OCI-LY7 (cell line): ENCODE data around the gene CCDC38. TPM values are rescaled to one million over a fixed set of nuclear protein-coding genes. Genes with fewer than 3 reads are reported as not detected.

ENCODE experiments used
- BruUV-seq: library from RNA; stranded (reverse); fragments of 400-500 nt; replicated peaks from 2 replicates; lab custom pipeline; 2021; lab: Mats Ljungman, UMichigan
- CTCF ChIA-PET: fragments of 300-600 bp; sonication (Branson Sonifier 250); formaldehyde crosslinking; loops from one replicate; lab custom pipeline; 2022; ENCODE audit warnings: antibody characterized with exemption; ENCODE audit not compliant: unreplicated experiment; lab: Charles Lee
- POLR2A ChIA-PET: fragments of 300-600 bp; sonication (Branson Sonifier 250); formaldehyde crosslinking; loops from one replicate; lab custom pipeline; 2022; ENCODE audit warnings: antibody characterized with exemption; lab: Charles Lee
- DNase-seq: peaks from one replicate; pipeline ENCODE4 v3.0.0-alpha.2; 2015; ENCODE audit warnings: low spot score
- H2AFZ ChIP-seq: fragments of 200-600 bp; sonication (generic), shearing (Covaris generic); 2 replicates; pipeline ENCODE4 v1.6.1; 2014; ENCODE audit warnings: mild to moderate bottlenecking, antibody characterized with exemption, low read length, moderate library complexity
- H3K27ac ChIP-seq: fragments of 200-600 bp; sonication (generic); 2 replicates; pipeline ENCODE4 v1.5.1; 2014; ENCODE audit warnings: mixed run types, low read depth, mild to moderate bottlenecking, moderate library complexity, low read length, inconsistent platforms; ENCODE audit not compliant: poor library complexity, severe bottlenecking
- H3K36me3 ChIP-seq: fragments of 200-600 bp; sonication (generic); 2 replicates; pipeline ENCODE4 v1.6.1; 2014; ENCODE audit warnings: mild to moderate bottlenecking, antibody characterized with exemption, low read length, moderate library complexity, mixed read lengths; ENCODE audit not compliant: insufficient read depth
- H3K4me1 ChIP-seq: fragments of 200-600 bp; sonication (generic); 2 replicates; pipeline ENCODE4 v1.5.1; 2014; ENCODE audit warnings: mild to moderate bottlenecking, low read length; ENCODE audit not compliant: insufficient read depth, poor library complexity, severe bottlenecking
- H3K4me2 ChIP-seq: fragments of 200-600 bp; sonication (generic); 2 replicates; pipeline ENCODE4 v1.6.1; 2014; ENCODE audit warnings: mild to moderate bottlenecking, low read length
- H3K4me3 ChIP-seq: fragments of 200-600 bp; sonication (generic); 2 replicates; pipeline ENCODE4 v1.5.1; 2014; ENCODE audit warnings: mild to moderate bottlenecking, low read depth, low read length; ENCODE audit not compliant: poor library complexity, severe bottlenecking
- H3K79me2 ChIP-seq: fragments of 200-600 bp; sonication (generic); 2 replicates; pipeline ENCODE4 v1.6.1; 2016; ENCODE audit warnings: low read depth, mild to moderate bottlenecking, low read length, moderate library complexity, mixed read lengths; ENCODE audit not compliant: insufficient read depth
- H3K9me2 ChIP-seq: fragments of 200-600 bp; sonication (generic); 2 replicates; pipeline ENCODE4 v1.6.1; 2016; ENCODE audit warnings: mild to moderate bottlenecking, low read length, mixed read lengths; ENCODE audit not compliant: insufficient read depth
- H3K9me3 ChIP-seq: fragments of 200-600 bp; sonication (generic); 2 replicates; pipeline ENCODE4 v1.6.1; 2014; ENCODE audit warnings: mild to moderate bottlenecking, mixed run types, low read length, mixed read lengths
- H4K20me1 ChIP-seq: fragments of 200-600 bp; sonication (generic); 2 replicates; pipeline ENCODE4 v1.6.1; 2014; ENCODE audit warnings: mild to moderate bottlenecking, antibody characterized with exemption, low read length, moderate library complexity, mixed read lengths; ENCODE audit not compliant: insufficient read depth
- EZH2phosphoT487 ChIP-seq: fragments of 200-600 bp; sonication (generic); IDR thresholded peaks from 2 replicates; pipeline ENCODE4 v1.6.1; 2018; ENCODE audit warnings: low read depth, borderline replicate concordance, mild to moderate bottlenecking, mixed run types, antibody characterized with exemption, low read length, moderate library complexity, mixed read lengths
- intact Hi-C: fragments of 100-400 bp; cut with micrococcal nuclease; formaldehyde crosslinking; loops from one replicate; pipeline ENCODE4 v1.10.0; 2022; ENCODE audit not compliant: unreplicated experiment
- total RNA-seq, 2 experiments: library from RNA; depleted of rRNA in 1 of 2; stranded (reverse); fragments of >200 nt in 1 of 2; shearing (Covaris generic) in 1 of 2; gene quantifications; 2 replicates each; pipeline ENCODE4 v1.2.3, GENCODE V29; 2014 to 2022
- TF ChIP-seq, protein P1 (sequence below): fragments of 200-600 bp; sonication (generic); conservative IDR thresholded peaks from 2 replicates; pipeline ENCODE4 v1.5.1; 2014; ENCODE audit warnings: mild to moderate bottlenecking, antibody characterized with exemption, low read length, moderate library complexity, mixed read lengths

CCDC38 gene
- total RNA-seq, 2 experiments from 2014 or later = 0.16 to 0.99 TPM

DNA sequence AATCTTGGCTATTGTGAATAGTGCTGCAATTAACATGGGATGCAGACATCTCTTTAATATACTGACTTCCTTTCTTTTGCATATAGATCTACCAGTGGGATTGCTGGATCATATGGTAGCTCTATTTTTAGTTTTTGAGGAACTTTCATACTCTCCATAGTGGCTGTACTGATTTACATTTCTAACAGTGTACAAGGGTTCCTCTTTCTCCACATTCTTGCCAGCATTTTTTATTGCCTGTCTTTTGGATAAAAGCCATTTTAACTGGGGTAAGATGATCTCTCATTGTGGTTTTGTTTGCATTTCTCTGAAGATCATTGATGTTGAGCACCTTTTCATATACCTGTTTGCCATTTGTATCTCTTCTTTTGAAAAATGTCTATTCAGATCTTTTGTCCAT, 9.1 kb upstream of the CCDC38 start:
- ChIA-PET POLR2A (interaction anchor here (2.8 kb wide), 1 partner anchor 9 kb away, joined by 25 read pairs; the partner anchor contains the start of genes AMDHD1 and CCDC38), CTCF (no interaction called here)
- H2AFZ ChIP-seq = no peak overlapping the region
- no peaks in the 10 kb centered on the region for H3K4me1 ChIP-seq
- no peak overlapping the region for H3K4me2 ChIP-seq
- TF ChIP-seq EZH2phosphoT487 = no peak
- TF ChIP-seq, protein P1, sequence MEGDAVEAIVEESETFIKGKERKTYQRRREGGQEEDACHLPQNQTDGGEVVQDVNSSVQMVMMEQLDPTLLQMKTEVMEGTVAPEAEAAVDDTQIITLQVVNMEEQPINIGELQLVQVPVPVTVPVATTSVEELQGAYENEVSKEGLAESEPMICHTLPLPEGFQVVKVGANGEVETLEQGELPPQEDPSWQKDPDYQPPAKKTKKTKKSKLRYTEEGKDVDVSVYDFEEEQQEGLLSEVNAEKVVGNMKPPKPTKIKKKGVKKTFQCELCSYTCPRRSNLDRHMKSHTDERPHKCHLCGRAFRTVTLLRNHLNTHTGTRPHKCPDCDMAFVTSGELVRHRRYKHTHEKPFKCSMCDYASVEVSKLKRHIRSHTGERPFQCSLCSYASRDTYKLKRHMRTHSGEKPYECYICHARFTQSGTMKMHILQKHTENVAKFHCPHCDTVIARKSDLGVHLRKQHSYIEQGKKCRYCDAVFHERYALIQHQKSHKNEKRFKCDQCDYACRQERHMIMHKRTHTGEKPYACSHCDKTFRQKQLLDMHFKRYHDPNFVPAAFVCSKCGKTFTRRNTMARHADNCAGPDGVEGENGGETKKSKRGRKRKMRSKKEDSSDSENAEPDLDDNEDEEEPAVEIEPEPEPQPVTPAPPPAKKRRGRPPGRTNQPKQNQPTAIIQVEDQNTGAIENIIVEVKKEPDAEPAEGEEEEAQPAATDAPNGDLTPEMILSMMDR = no peak
- H3K27ac ChIP-seq = no peak overlapping the region
- H3K36me3 ChIP-seq = no peaks in the 10 kb centered on the region
- H3K4me3 ChIP-seq = no peak overlapping the region
- no peaks in the 10 kb centered on the region for H4K20me1 ChIP-seq
- H3K9me2 ChIP-seq = no peaks in the 10 kb centered on the region
- no TSS peak for BruUV-seq
- DNase-seq = no peak
- H3K9me3 ChIP-seq = no peaks in the 10 kb centered on the region
- H3K79me2 ChIP-seq = no peaks in the 10 kb centered on the region
- intact Hi-C loops = no loop called here

DNA sequence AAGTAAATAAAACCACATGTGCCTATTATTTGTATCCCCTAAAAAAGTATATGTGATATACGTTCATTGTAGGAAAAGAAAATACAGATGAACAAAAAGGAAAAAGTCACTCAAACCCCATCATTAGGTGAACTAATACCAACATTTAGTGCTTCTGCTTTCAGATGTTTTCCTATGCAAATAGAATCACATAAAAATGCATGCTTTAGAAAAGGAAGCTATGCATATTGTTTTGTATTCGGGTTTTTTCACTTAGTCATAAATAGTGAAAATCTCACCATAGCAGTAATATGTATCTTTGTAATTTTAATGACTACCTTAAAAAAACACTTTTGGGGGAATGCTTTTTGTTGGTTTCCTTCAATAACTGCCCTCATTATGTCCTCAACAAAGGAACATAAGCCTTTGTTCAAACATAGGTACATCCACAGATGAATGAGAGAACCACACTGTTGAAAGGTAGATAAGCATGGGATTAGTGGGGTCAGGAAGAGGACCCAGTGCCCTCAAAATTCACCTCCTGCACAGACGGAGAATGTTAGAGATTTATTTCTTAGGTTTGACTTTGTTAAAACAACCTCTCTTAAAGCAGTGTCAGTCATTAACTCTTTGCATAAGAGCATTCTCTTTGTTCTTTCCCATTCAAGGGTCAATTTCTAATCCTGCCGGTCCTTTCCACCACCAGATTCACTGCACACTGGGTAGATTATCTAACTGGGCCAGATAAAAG, 7.2 kb upstream of the CCDC38 start:
- Histone ChIP-seq H3K79me2 (no peaks in the 10 kb centered on the region), H3K9me3 (no peaks in the 10 kb centered on the region), H4K20me1 (no peaks in the 10 kb centered on the region), H3K4me3 (no peak overlapping the region), H3K4me1 (no peaks in the 10 kb centered on the region), H3K27ac (no peak overlapping the region), H2AFZ (no peak overlapping the region), H3K4me2 (no peak overlapping the region), H3K36me3 (no peaks in the 10 kb centered on the region), H3K9me2 (no peaks in the 10 kb centered on the region)
- TF ChIP-seq, protein P1 = no peak
- TF ChIP-seq EZH2phosphoT487 = no peak
- ChIA-PET POLR2A (no interaction called here), CTCF (no interaction called here)
- BruUV-seq = no TSS peak
- intact Hi-C loops = no loop called here
- DNase-seq = no peak

DNA sequence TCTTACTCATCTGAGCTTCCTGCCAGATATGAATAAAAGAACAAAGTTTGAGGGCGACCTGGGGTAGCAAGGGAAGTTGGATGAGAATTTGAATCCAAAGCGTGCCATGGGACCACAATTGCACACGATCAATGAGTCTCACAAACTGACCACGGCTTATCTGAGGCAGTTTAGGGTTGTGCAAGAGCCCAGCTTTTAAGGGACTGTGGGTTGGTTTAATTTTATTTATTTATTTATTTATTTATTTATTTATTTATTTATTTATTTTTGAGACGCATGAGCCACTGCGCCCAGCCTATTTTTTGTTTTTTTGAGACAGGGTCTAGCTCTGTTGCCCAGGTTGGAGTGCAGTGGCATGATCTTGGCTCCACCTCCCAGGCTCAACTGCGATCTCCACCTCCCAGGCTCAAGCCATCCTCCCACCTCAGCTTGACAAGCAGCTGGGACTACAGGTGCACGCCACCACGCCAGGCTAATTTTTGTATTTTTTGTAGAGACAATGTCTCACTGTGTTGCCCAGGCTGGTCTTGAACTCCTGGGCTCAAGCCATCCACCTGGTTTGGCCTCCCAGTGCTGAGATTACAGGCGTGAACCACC, 1.8 kb upstream of the CCDC38 start:
- H2AFZ ChIP-seq = peak overlapping the region; percentile 94
- H3K36me3 ChIP-seq = no peaks in the 10 kb centered on the region
- H4K20me1 ChIP-seq = no peaks in the 10 kb centered on the region
- POLR2A ChIA-PET = interaction anchor here (0.7 to 4.2 kb wide), 8 partner anchors 8 to 267 kb away, joined by 3 to 25 read pairs (median 8); no protein-coding TSS in a partner anchor
- peak overlapping the region; percentile 81 for H3K4me3 ChIP-seq
- peak overlapping the region; percentile 78 for H3K4me2 ChIP-seq
- TF ChIP-seq, protein P1 = no peak
- TF ChIP-seq EZH2phosphoT487 = no peak
- CTCF ChIA-PET = interaction anchor here (1.3 kb wide), 1 partner anchor 9 kb away, joined by 5 read pairs; no protein-coding TSS in a partner anchor
- BruUV-seq = no TSS peak
- DNase-seq = no peak
- no peak overlapping the region for H3K27ac ChIP-seq
- H3K4me1 ChIP-seq = peaks cover 6% of the 10 kb centered on the region
- H3K79me2 ChIP-seq = no peaks in the 10 kb centered on the region
- intact Hi-C loops = loop anchor here (5.0 kb wide), 2 partner anchors 78 to 458 kb away; partner anchors contain the start of gene CDK17
- H3K9me2 ChIP-seq = no peaks in the 10 kb centered on the region
- no peaks in the 10 kb centered on the region for H3K9me3 ChIP-seq
